Measurements from ENCODE around the gene TXK. TPM values are rescaled to one million over a fixed set of nuclear protein-coding genes. Genes with fewer than 3 reads are reported as not detected.
"Not testable (repeated sequence)": the region's sequence is repeated elsewhere in the genome, so short reads cannot be mapped to it uniquely, and the experiment has no call there.

Gene TXK
- total RNA-seq, 1 experiment from 2014 or later = 1.7 TPM

GRCh38 chr4:48167538-48168263 is 33.7 kb upstream of the TXK start:
- ATAC-seq = no peak
- Histone ChIP-seq H3K79me2 (ENCODE audit: insufficient read depth, low read length) (no peaks in the 10 kb centered on the region), H3K27ac (ENCODE audit: low read depth, low read length) (no peak overlapping the region), H3K36me3 (ENCODE audit: control insufficient read depth in 1 of 2, insufficient read depth in 2 of 2, low read length in 2 of 2) (no peaks in the 10 kb centered on the region), H3K4me1 (ENCODE audit: control insufficient read depth in 1 of 2, insufficient read depth in 2 of 2, low read length in 2 of 2) (peaks cover under 1 to 5% of the 10 kb centered on the region in 2 experiments; a peak in 3 of 4 replicates), H3K9ac (ENCODE audit: low read length) (no peak overlapping the region), H3K4me3 (replicated peaks in 1 of 2; ENCODE audit: low read depth in 1 of 2, low read length in 2 of 2) (no peak overlapping the region), H3K27me3 (ENCODE audit: insufficient read depth, low read length) (no peaks in the 10 kb centered on the region), H3K4me2 (ENCODE audit: low read length) (no peak overlapping the region), H2AFZ (ENCODE audit: low read depth, low read length, poor library complexity, severe bottlenecking) (no peak overlapping the region), H4K20me1 (ENCODE audit: insufficient read depth) (no peaks in the 10 kb centered on the region), H3K9me2 (ENCODE audit: insufficient read depth) (no peaks in the 10 kb centered on the region), H3K9me3 (ENCODE audit: control insufficient read depth in 1 of 2, insufficient read depth in 1 of 2, low read depth in 1 of 2, low read length in 2 of 2) (no peaks in the 10 kb centered on the region)
- ChIA-PET RAD21 (ENCODE audit: low non-redundant PET in 1 of 2, low total read pairs in 2 of 2, uncharacterized antibody in 2 of 2, unreplicated experiment in 2 of 2) (no interaction called here), POLR2A (no interaction called here), CTCF (no interaction called here)
- intact Hi-C loops (cut with micrococcal nuclease) = no loop called here
- TF ChIP-seq RAD21 (IDR thresholded peaks at IDR 0.05; ENCODE audit: low read depth) (no peak), SIN3A (IDR thresholded peaks at IDR 0.05; ENCODE audit: low read depth) (no peak), ELF1 (IDR thresholded peaks at IDR 0.05; ENCODE audit: borderline replicate concordance, low read depth) (no peak), CBX3 (IDR thresholded peaks at IDR 0.05; ENCODE audit: low read depth) (no peak), SRF (IDR thresholded peaks at IDR 0.05; ENCODE audit: low read depth) (no peak), YY1 (IDR thresholded peaks at IDR 0.05; ENCODE audit: extremely low read depth, insufficient replicate concordance, low read depth, low read length) (no peak), ZFX (IDR thresholded peaks at IDR 0.05) (no peak), POLR2AphosphoS5 (IDR thresholded peaks at IDR 0.05; ENCODE audit: low read depth, low read length) (no peak), TCF7L2 (IDR thresholded peaks at IDR 0.05; ENCODE audit: borderline replicate concordance, extremely low read depth, insufficient read depth, insufficient read length) (no peak), SP1 (IDR thresholded peaks at IDR 0.05; ENCODE audit: low read depth) (no peak), EGR1 (IDR thresholded peaks at IDR 0.05; ENCODE audit: low read depth) (no peak)
- DNase-seq (ENCODE audit: low read depth, low spot score) = no peak
- BruUV-seq (replicated peaks) = no TSS peak

- H3K4me3 ChIP-seq (replicated peaks in 1 of 2; ENCODE audit: low read depth in 1 of 2, low read length in 2 of 2); RAD21 ChIA-PET (ENCODE audit: low non-redundant PET in 1 of 2, low total read pairs in 2 of 2, uncharacterized antibody in 2 of 2, unreplicated experiment in 2 of 2); intact Hi-C loops (cut with micrococcal nuclease); H4K20me1 ChIP-seq (ENCODE audit: insufficient read depth); POLR2A ChIA-PET; ATAC-seq; DNase-seq (ENCODE audit: low read depth, low spot score); H3K36me3 ChIP-seq (ENCODE audit: control insufficient read depth in 1 of 2, insufficient read depth in 2 of 2, low read length in 2 of 2); BruUV-seq (replicated peaks); H2AFZ ChIP-seq (ENCODE audit: low read depth, low read length, poor library complexity, severe bottlenecking); H3K79me2 ChIP-seq (ENCODE audit: insufficient read depth, low read length); H3K9me2 ChIP-seq (ENCODE audit: insufficient read depth); H3K27ac ChIP-seq (ENCODE audit: low read depth, low read length); H3K4me1 ChIP-seq (ENCODE audit: control insufficient read depth in 1 of 2, insufficient read depth in 2 of 2, low read length in 2 of 2); H3K9me3 ChIP-seq (ENCODE audit: control insufficient read depth in 1 of 2, insufficient read depth in 1 of 2, low read depth in 1 of 2, low read length in 2 of 2); CTCF ChIA-PET; H3K27me3 ChIP-seq (ENCODE audit: insufficient read depth, low read length); H3K9ac ChIP-seq (ENCODE audit: low read length); H3K4me2 ChIP-seq (ENCODE audit: low read length): not testable (repeated sequence)
Measured at GRCh38 chr4:48164561-48164960, 30.5 kb upstream of the TXK start.

Data from HCT116 (cell line).